Measurements from ENCODE around the gene PPP1R9A.

- TF ChIP-seq CTCF (IDR thresholded peaks at IDR 0.05; ENCODE audit: borderline replicate concordance, extremely low read depth, low read length, poor library complexity, severe bottlenecking) (no peak), EZH2 (IDR thresholded peaks at IDR 0.05; ENCODE audit: borderline replicate concordance, low read depth, low read length, severe bottlenecking) (no peak)
Measured at GRCh38 chr7:95269640-95270039, 362.2 kb downstream of the PPP1R9A start.
